Activated naive CD8-positive, alpha-beta T cell treated with anti-CD3 and anti-CD28 coated beads for 36 hours (primary cell): ENCODE results near the gene COQ10A. TPM values are rescaled to one million over a fixed set of nuclear protein-coding genes. Genes with fewer than 3 reads are reported as not detected.
"Not testable (repeated sequence)": the region's sequence is repeated elsewhere in the genome, so short reads cannot be mapped to it uniquely, and the experiment has no call there.

Experiments used
- DNase-seq: peaks from one replicate; pipeline ENCODE4 v3.0.0; 2021
- H3K27ac Mint-ChIP-seq: one replicate; pipeline ENCODE4 v1.8.0; 2022; ENCODE audit warnings: mild to moderate bottlenecking, moderate library complexity, mixed read lengths
- H3K27me3 Mint-ChIP-seq: one replicate; pipeline ENCODE4 v1.8.0; 2022; ENCODE audit warnings: mild to moderate bottlenecking, mixed read lengths
- H3K36me3 Mint-ChIP-seq: one replicate; pipeline ENCODE4 v1.8.0; 2021; ENCODE audit warnings: mild to moderate bottlenecking, mixed read lengths
- H3K4me1 Mint-ChIP-seq: one replicate; pipeline ENCODE4 v1.8.0; 2021; ENCODE audit warnings: mixed read lengths
- H3K4me3 Mint-ChIP-seq: one replicate; pipeline ENCODE4 v1.8.0; 2022; ENCODE audit warnings: mild to moderate bottlenecking, moderate library complexity, mixed read lengths
- H3K9me3 Mint-ChIP-seq: one replicate; pipeline ENCODE4 v1.8.0; 2022; ENCODE audit warnings: mixed read lengths
- total RNA-seq, 2 experiments: library from RNA; stranded (reverse); gene quantifications; one replicate each; pipeline ENCODE4 v1.2.3, GENCODE V29; 2021

Gene COQ10A
- total RNA-seq, 2 experiments from 2014 or later, result 9.5 to 10.6 TPM

DNA sequence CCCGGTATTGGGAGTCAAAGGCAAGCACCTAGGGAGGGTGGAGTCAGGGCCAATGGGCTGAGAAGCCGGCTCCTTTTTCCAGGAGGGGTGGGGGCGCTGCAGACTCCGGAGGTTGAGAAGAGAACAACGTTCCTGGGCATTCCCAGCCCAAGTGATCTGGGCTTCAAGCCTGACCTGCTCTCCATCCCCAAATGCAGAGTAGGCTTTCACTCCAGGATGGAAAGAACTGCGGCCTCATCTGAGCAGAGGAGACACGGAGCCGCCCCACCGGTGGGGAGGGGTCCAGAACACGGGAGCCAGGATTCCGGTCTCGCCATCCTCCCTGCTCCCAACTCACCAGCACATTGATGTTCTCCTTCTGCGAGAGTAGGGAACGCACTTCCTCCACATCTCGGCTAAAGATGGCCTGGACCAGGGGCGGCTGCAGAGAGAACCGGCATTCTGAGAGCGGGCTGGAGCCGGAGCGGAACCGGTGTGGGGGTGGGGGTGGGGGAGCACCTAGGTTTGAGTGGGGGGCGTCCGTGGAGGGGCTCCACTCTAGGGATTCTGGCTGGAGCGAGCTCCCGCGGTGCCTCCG lies 9.2 kb upstream of the COQ10A start:
- peaks cover 9% of the 10 kb centered on the region for H3K36me3 Mint-ChIP-seq

DNA sequence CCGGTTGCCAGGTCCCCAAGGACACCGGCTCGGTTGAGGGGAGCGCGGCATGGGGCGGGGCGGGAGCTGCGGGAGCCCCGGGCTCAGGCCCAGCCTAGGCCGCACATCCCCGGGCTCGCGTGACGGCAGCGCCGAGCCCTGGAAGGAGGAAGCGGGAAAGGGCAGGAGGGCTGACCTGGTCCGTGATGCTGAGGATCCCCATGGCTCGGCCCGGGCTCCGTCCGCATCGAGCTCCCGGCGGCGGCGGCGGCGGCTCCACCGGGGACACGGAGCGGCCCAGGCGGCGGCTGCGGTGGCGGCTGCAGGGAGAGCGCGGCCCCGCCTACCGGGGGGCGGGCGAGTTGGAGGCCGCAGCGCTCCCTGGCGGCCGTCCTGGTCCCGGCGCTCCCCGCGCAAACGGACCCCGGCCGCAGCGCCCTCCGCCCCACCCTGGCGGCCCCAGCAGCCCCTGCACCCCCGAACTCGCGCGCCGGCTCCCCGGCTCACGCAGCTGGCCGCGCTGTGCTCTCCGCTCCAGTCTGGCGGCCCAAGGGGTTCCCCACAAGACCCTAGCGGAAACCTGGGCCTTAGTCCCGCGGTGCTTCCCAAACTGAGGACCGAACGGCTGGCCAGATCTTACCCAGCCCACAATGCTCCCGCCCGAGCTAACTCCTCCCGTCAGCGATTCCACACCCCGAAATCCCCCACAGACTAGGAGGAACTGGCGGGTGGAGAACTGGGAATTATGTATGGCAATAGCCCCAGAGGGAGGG lies 8.5 kb upstream of the COQ10A start, which contains the start of gene ANKRD52:
Gene ANKRD52 (minus strand): TSS at position 317 of the 752 bp plus-strand sequence. CDS start 115 bp downstream, at position 202.
- peak; percentile 91 for DNase-seq
- peaks cover 9% of the 10 kb centered on the region for H3K36me3 Mint-ChIP-seq
- H3K27me3 Mint-ChIP-seq, result no peaks in the 10 kb centered on the region
- peak within 1 kb of the TSS; percentile 88 for H3K27ac Mint-ChIP-seq
- H3K4me3 Mint-ChIP-seq, result peak within 1 kb of the TSS; percentile 93
- no peaks in the 10 kb centered on the region for H3K9me3 Mint-ChIP-seq
- H3K4me1 Mint-ChIP-seq, result peaks cover 17% of the 10 kb centered on the region

More for the DNA sequence above, 9.2 kb upstream of the COQ10A start:
- Mint-ChIP-seq H3K4me3 (peak overlapping the region; percentile 88), H3K27me3 (no peaks in the 10 kb centered on the region), H3K9me3 (no peaks in the 10 kb centered on the region), H3K4me1 (peaks cover 17% of the 10 kb centered on the region), H3K27ac (peak overlapping the region; percentile 74)
- peak; percentile 13 for DNase-seq

DNA sequence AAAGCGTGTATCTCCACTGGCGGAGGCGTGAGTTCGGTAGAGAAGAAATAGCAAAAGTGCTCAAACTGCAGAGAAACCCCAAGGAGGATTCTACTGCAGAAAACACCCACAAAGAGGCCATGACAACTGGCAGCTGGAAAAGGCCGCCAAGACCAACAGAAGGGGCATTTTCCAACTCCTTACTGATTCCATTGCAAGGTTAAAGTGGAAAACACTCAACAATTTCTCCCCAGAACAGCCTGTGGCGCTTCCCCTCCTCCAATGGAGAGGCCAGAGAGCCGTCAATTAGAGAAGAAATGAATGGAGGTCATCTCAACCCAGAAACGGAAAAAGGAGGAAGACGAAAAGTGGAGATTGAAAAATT lies 7.9 kb upstream of the COQ10A start:
- DNase-seq, result no peak
- Mint-ChIP-seq H3K9me3 (no peaks in the 10 kb centered on the region), H3K27ac (peak overlapping the region; percentile 88), H3K36me3 (peaks cover 5% of the 10 kb centered on the region), H3K4me1 (peaks cover 17% of the 10 kb centered on the region), H3K4me3 (peak overlapping the region; percentile 93), H3K27me3 (no peaks in the 10 kb centered on the region)

DNA sequence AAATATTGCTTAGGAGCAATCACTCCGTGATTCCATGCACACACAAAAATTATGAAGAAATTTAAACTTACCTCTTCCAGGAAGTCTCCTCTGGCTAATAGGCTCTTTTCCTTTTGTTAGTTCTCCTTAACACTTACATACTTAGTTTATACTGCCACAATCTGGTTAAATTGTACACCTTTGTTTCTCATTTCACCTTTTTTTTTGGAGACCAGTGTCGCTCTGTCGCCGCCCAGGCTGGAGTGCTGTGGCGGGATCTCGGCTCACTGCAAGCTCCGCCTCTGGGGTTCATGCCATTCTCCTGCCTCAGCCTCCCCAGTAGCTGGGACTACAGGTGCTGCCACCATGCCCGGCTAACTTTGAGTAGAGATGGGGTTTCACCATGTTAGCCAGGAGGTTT lies 6.4 kb upstream of the COQ10A start:
- no peak overlapping the region for H3K4me3 Mint-ChIP-seq
- no peaks in the 10 kb centered on the region for H3K27me3 Mint-ChIP-seq
- H3K36me3 Mint-ChIP-seq, result peaks cover 3% of the 10 kb centered on the region
- no peak overlapping the region for H3K27ac Mint-ChIP-seq
- DNase-seq, result no peak
- no peaks in the 10 kb centered on the region for H3K9me3 Mint-ChIP-seq
- H3K4me1 Mint-ChIP-seq, result peaks cover 17% of the 10 kb centered on the region

DNA sequence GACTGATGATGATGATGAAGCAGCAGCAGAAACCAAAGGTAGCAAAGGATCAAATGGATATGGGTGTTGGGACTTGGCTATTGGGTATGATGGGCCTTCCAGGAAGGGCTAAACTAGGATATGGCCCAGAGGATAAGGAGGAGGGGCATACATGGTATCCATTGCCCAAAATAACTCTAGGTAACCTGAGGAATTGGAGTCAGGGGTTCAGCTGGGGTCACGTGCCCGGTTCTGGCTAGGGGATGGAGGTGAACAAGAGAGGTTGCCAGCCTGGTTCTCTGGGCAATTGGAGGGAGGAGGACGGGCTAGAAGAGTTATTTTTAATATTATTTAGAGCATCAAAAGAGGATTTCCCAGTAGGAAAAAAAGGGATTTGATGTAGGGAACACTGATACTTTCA lies 5.8 kb upstream of the COQ10A start:
- no peak overlapping the region for H3K4me3 Mint-ChIP-seq
- DNase-seq, result no peak
- H3K36me3 Mint-ChIP-seq, result peaks cover 3% of the 10 kb centered on the region
- peaks cover 20% of the 10 kb centered on the region for H3K4me1 Mint-ChIP-seq
- no peaks in the 10 kb centered on the region for H3K9me3 Mint-ChIP-seq
- no peak overlapping the region for H3K27ac Mint-ChIP-seq
- no peaks in the 10 kb centered on the region for H3K27me3 Mint-ChIP-seq

DNA sequence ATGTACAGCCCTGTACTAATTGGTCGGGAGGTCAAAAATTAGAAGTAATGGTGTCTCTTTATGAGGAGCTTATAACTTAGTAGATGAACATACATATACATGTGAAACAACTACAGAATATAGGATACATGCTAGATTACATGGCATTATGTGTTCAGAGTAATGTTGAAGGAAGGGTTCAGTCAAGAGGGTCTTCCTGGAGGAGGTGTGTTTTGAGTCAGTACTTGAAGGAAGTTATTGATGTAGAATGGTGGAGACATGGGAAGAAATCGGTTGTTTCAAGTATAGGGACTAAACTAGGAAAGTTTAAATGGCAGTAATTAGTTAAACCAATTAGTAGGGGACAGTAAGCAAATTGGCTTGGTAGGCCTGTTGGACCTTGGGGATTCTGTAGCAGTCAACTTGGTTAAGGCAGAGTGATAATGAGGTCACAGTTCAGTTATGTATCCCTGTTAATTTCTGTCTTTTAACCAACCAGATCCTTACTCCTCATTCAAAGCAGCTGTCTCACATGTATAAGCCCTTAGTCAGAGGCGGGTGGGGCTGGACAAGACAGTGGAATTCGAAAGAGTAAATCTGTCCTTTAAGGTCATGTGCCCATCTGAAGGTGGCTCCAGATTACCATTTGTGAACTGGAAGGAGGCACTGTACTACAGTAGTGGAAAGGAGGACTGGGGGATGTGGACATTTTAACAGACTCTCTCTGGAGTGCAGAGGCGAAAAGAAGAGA lies 5.1 kb upstream of the COQ10A start:
- Mint-ChIP-seq H3K36me3 (no peaks in the 10 kb centered on the region), H3K9me3 (no peaks in the 10 kb centered on the region), H3K27me3 (no peaks in the 10 kb centered on the region), H3K4me1 (peaks cover 21% of the 10 kb centered on the region), H3K27ac (no peak overlapping the region), H3K4me3 (no peak overlapping the region)
- DNase-seq, result no peak

DNA sequence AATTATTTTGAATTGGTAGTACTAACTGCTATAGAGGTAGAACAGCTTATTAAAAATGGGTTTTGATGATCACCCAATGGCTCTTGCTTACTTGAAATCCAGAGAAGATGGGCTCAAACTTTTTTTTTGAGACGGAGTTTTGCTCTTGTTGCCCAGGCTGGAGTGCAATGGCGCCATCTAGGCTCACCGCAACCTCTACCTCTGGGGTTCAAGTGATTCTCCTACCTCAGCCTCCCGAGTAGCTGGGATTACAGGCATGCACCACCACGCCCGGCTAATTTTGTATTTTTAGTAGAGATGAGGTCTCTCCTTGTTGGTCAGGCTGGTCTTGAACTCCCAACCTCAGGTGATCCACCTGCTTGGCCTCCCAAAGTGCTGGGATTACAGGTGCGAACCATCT lies 3.8 kb upstream of the COQ10A start:
- H3K27ac Mint-ChIP-seq, H3K9me3 Mint-ChIP-seq: not testable (repeated sequence)

DNA sequence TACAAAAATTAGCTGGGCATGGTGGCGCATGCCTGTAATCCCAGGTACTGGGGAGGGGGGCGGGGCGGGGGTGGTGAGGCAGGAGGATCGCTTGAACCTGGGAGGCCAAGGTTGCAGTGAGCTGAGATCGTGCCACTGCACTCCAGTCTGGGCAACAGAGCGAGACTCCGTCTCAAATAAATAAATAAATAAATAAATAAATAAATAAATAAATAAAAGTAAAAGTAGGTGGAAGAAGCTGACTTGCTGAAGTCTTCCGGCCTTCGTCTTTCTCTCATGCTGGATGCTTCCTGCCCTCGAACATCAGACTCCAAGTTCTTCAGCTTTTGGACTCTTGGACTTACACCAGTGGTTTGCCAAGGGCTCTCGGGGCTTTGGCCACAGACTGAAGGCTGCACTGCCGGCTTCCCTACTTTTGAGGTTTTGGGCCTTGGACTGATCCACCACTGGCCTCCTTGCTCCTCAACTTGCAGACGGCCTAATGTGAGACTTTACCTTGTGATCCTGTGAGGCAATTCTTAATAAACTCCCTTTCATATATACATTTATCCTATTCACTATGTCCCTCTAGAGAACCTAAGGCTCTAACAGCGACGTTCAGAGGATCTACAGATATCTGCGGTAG lies 562 bp upstream of the COQ10A start:
- peak overlapping the region; percentile 92 for H3K4me3 Mint-ChIP-seq
- peaks cover 13% of the 10 kb centered on the region for H3K36me3 Mint-ChIP-seq
- H3K4me1 Mint-ChIP-seq, result peaks cover 19% of the 10 kb centered on the region
- peak overlapping the region; percentile 90 for H3K27ac Mint-ChIP-seq
- not testable (repeated sequence) for H3K9me3 Mint-ChIP-seq, DNase-seq, H3K27me3 Mint-ChIP-seq

More for the DNA sequence above, 3.8 kb upstream of the COQ10A start:
- not testable (repeated sequence) for H3K27me3 Mint-ChIP-seq, DNase-seq, H3K4me3 Mint-ChIP-seq, H3K36me3 Mint-ChIP-seq
- peaks cover 20% of the 10 kb centered on the region for H3K4me1 Mint-ChIP-seq

DNA sequence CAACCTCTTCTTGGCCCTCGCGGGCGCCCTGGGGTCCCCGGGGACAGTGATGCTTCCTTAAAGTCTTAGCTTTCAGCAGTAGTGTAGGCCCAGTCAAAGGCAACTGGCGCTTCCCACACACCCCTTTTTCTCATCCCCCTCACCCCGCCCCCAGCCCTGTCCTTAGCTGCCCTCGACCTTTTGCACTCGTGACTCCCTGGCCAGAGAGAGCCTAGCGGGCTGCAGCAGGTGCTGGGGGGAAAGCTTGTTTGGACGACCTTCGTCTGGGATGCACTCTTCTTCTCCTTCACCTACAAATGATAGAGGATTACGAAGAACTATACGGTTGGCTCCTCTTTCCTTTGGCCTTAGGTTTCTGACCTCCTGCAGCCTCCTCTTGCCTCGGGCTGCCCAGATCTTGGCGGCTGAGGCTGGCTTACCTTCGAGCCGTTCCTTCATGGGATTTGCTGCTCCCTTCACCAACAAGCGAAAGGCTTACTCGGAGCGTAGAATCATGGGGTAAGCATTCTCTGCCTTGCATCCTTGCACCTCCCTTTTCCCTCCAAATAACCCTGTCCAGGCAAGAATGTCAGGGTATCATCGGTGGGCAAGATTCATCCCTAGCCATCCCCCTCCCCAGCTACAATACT lies 815 bp downstream of the COQ10A start:
- no peak for DNase-seq

DNA sequence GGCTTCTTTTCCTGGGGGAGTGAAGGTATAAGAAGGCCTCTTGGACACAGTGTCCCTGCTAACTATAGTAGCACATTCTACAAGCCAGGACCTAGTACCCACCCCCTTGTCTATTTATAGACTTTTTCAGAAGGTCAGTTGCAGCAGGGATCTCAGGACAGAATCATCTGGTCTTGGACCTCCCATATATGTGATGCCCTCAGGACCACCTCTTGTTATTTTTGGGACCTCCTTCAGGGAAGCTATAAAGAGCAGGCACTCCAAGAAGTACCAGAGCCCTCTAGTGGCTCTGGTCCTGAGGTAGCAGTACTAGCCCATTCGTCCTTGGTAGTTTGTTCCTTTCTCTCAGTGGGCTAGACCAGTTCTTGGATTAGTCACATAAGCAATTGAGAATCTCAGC lies 4.3 kb downstream of the COQ10A start:
- Mint-ChIP-seq H3K4me3 (no peak overlapping the region), H3K27me3 (no peaks in the 10 kb centered on the region), H3K27ac (no peak overlapping the region), H3K9me3 (no peaks in the 10 kb centered on the region), H3K4me1 (peaks cover 16% of the 10 kb centered on the region), H3K36me3 (peaks cover 24% of the 10 kb centered on the region)
- DNase-seq, result no peak

More for the DNA sequence above, 815 bp downstream of the COQ10A start:
- Mint-ChIP-seq H3K36me3 (peaks cover 13% of the 10 kb centered on the region), H3K4me1 (peaks cover 19% of the 10 kb centered on the region), H3K9me3 (no peaks in the 10 kb centered on the region), H3K4me3 (peak overlapping the region; percentile 92), H3K27me3 (no peaks in the 10 kb centered on the region), H3K27ac (no peak overlapping the region)

DNA sequence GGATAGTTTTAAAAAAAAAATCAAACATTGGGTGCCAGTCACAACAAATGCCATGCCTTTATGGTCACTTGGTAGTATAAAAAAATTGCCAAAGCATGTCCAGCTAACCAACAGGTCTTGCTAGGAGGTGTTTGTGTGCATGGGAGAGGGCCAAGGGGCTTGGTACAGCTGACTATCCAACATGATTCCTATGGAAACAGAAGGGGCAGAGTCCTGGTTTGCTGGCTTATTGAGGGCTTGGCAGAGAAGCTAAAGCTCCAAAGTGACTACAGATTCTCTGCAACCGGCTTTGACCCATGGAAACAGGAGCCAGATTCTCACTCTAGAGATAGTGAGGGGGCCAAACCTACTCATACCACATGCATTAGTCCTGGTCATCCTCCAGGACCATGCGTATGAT lies 5.7 kb downstream of the COQ10A start:
- H3K36me3 Mint-ChIP-seq, result peaks cover 26% of the 10 kb centered on the region
- peaks cover 10% of the 10 kb centered on the region for H3K4me1 Mint-ChIP-seq

DNA sequence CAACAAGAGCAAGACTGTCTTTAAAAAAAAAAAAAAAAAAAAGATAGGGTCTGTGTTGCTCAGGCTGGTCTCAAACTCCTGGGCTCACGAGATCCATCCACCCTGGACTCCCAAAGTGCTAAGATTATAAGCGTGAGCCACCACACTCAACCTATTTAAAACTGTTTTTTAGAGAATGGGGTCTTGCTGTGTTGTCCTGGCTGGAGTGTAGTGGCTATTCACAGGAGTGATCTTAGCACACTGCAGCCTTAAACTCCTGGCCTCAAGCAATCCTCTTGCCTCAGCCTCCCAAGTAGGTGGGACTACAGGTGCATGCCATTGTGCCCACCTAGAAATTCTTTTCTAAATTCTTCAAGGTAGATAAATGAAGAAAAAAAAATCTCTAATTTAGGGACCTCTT lies 7.6 kb downstream of the COQ10A start:
- Mint-ChIP-seq H3K4me1 (no peaks in the 10 kb centered on the region), H3K27ac (no peak overlapping the region), H3K4me3 (no peak overlapping the region), H3K27me3 (no peaks in the 10 kb centered on the region), H3K36me3 (peaks cover 35% of the 10 kb centered on the region), H3K9me3 (no peaks in the 10 kb centered on the region)
- no peak for DNase-seq

More for the DNA sequence above, 5.7 kb downstream of the COQ10A start:
- H3K27me3 Mint-ChIP-seq, H3K9me3 Mint-ChIP-seq, H3K4me3 Mint-ChIP-seq, H3K27ac Mint-ChIP-seq, DNase-seq: not testable (repeated sequence)

DNA sequence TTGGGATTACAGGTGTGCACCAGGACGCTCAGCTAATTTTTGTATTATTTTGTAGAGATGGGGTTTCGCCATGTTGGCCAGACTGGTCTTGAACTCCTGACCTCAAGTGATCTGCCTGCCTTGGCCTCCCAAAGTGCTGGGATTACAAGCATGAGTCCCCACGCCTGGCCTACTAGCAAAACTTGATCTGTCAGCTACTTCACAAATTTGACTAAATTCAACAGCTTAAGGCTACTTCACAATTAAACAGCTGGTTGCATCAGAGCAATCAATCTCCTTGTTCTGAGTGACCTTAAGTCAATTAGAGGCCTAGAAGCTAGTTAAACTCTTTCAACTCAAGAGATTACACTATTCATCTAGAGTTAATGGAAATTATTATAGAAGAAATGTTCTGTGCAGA lies 12.2 kb downstream of the COQ10A start:
- Mint-ChIP-seq H3K4me3 (no peak overlapping the region), H3K9me3 (no peaks in the 10 kb centered on the region), H3K27me3 (no peaks in the 10 kb centered on the region), H3K27ac (no peak overlapping the region), H3K4me1 (no peaks in the 10 kb centered on the region), H3K36me3 (peaks cover 37% of the 10 kb centered on the region)
- no peak for DNase-seq

DNA sequence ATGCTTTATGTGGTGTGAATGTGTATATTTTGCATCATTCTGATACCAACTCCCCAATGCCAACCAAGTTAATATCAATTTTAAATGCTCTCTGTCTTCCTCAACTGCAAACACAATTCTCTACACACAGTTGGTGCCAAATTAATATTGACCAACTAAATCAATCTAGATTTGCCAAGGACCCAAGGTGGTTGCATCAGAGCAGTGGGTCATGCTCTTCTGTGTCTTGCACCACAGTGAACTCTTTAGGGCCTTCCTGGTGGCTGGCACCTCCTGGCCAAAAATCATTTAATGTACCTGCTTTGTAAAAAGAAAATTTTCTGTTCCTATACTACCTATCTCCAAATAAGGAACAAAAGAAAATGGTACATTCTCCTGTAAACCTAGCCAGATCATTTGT lies 14.1 kb downstream of the COQ10A start:
- H3K36me3 Mint-ChIP-seq, result peaks cover 35% of the 10 kb centered on the region
- H3K27ac Mint-ChIP-seq, result no peak overlapping the region

DNA sequence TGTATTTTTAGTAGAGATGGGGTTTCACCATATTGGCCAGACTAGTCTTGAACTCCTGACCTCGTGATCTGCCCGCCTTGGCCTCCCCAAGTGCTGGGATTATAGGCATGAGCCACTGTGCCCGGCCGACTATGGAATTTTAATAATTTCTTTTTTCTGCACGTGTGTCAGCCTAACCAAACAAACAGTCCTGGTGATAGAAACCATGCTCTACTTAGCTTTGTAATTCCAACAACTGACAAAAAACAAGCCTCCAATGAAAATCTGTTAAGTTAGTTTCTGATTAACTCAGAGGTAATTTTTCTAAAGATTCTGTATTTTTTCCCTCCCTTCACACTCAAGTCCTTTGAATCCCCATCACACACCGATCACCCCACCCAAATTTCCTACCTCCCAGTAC lies 15.3 kb downstream of the COQ10A start:
- Mint-ChIP-seq H3K36me3 (peaks cover 33% of the 10 kb centered on the region), H3K4me3 (no peak overlapping the region), H3K9me3 (no peaks in the 10 kb centered on the region), H3K27me3 (no peaks in the 10 kb centered on the region), H3K27ac (no peak overlapping the region), H3K4me1 (no peaks in the 10 kb centered on the region)
- no peak for DNase-seq

More for the DNA sequence above, 14.1 kb downstream of the COQ10A start:
- Mint-ChIP-seq H3K27me3 (no peaks in the 10 kb centered on the region), H3K4me1 (no peaks in the 10 kb centered on the region), H3K9me3 (no peaks in the 10 kb centered on the region), H3K4me3 (no peak overlapping the region)
- DNase-seq, result no peak
